ENCODE results near the gene CLCA2.
"Not testable (repeated sequence)": the region's sequence is repeated elsewhere in the genome, so short reads cannot be mapped to it uniquely, and the experiment has no call there.

The CLCA2 gene

DNA sequence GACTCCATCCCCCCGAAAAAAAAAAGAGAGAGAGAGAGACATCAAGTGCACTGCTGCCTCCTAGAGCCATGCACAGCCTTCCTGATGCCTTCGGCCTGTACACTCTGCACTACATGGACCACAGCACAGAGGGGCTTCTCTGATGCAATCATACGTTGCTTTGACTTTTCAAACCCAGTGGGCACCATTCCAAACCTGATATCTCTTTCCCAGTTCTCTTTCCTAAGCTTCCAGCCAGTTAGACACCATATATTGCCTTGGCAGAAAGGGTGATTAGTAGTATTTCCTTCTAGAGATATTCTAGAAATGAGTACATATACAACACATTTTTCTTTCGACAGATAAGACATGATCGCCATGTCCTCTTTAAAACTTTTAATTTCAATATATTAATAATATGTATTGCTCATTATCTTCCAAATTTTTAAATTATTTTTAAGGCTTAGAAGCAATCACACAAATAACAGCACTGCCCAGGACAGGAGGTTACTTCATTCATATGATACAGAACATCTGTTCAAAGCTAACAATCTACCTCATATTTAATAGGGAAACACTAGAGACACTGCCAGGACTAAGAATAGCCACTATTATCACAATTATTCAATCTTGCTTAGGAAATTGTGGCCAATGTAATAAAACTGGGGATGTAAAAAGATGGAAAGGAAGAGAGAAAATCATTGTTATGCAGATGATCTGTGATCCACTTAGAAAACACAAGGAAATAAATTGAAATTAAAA, 54.6 kb downstream of the CLCA2 start:
- no peak for DNase-seq

GRCh38 chr1:86481966-86482365, 58.0 kb downstream of the CLCA2 start:
- DNase-seq: no peak

- DNase-seq: no peak
Observed at GRCh38 chr1:86487131-86487810, 63.3 kb downstream of the CLCA2 start.

- DNase-seq: no peak
Observed at GRCh38 chr1:86487811-86488141, 63.8 kb downstream of the CLCA2 start.

DNA sequence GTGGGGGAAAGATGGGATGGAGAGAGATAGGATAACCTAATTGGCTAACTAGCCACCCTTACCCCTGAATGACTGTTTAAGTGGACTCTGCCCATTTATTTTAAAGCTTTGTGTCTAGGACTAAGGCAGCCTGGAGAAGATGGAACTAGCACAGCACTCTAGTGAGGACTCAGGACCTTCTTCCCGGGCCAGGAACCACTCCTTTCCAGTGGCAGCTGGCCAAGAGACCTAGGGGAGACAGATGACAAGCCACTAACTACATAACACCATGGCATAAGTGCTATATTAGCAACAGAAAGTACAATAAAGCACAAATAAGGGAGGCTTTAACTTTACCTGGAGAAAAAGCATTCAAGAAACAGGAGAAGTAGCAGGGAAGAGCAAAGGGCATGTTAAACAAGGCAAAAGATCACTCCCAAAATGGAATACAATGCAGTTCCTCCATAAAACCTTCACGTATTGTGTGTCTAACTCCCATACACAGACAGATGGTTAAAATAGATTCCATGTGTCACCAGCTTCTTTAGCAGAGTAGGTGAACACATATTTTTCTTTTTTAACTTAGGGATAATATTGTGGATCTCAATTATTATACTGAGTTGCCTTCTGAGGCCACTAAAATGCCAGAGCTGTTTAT, 65.4 kb downstream of the CLCA2 start:
- DNase-seq: no peak

- DNase-seq: no peak
Observed at GRCh38 chr1:86491171-86491950, 67.4 kb downstream of the CLCA2 start.

GRCh38 chr1:86498281-86498680, 74.3 kb downstream of the CLCA2 start:
- no peak for DNase-seq

GRCh38 chr1:86499987-86500593, 76.1 kb downstream of the CLCA2 start:
- DNase-seq: no peak

- no peak for DNase-seq
Observed at GRCh38 chr1:86500714-86501113, 76.7 kb downstream of the CLCA2 start.

DNA sequence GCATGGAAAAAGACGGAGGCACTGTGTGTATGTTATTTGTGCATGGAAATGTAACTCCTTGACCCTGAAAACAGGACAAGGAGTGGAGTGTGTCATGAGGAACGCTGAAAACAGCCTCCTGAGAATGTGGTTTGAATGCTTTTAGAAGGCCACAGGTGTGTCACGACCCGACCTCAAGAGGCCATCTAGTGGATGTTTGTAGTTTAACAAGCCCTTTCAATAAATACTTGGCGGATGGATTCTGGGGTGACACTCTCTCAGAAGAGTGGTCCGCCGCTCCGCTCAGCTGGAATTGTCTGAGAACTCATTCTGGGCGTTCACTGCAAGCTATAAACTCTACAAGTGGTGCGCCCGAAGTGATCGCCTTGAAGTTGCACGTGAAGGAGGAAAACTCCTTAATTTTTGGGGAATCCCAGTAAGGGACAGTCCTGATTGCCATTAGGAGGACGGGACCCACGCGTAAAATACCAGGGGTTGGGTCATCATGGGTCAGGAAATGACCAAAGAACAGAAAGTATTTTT, 78.2 kb downstream of the CLCA2 start:
- DNase-seq: not testable (repeated sequence)

- no peak for DNase-seq
Observed at GRCh38 chr1:86502721-86503405, 78.9 kb downstream of the CLCA2 start.

GRCh38 chr1:86503406-86504136, 79.6 kb downstream of the CLCA2 start:
- DNase-seq: no peak

GRCh38 chr1:86504137-86504479, 80.1 kb downstream of the CLCA2 start:
- DNase-seq: no peak

GRCh38 chr1:86504895-86505563, 81.1 kb downstream of the CLCA2 start:
- no peak for DNase-seq

GRCh38 chr1:86505564-86505902, 81.6 kb downstream of the CLCA2 start:
- DNase-seq: no peak

Data from NK-92 treated with Interleukin-12 subunit alpha and Interleukin-12 subunit beta, amount 100 ng/mL, for 24 hours (cell line).